ENCODE data around the gene SHC2. TPM values are rescaled to one million over a fixed set of nuclear protein-coding genes. Genes with fewer than 3 reads are reported as not detected.
A peak's percentile ranks its signal among the peaks of the same experiment; 100 is the strongest.

The SHC2 gene
- total and polyA plus RNA-seq, 2 of the 13 experiments (the other 11 are each of a cell fraction or from before 2014, with no cell fraction given), result 9.0 to 18.3 TPM

DNA sequence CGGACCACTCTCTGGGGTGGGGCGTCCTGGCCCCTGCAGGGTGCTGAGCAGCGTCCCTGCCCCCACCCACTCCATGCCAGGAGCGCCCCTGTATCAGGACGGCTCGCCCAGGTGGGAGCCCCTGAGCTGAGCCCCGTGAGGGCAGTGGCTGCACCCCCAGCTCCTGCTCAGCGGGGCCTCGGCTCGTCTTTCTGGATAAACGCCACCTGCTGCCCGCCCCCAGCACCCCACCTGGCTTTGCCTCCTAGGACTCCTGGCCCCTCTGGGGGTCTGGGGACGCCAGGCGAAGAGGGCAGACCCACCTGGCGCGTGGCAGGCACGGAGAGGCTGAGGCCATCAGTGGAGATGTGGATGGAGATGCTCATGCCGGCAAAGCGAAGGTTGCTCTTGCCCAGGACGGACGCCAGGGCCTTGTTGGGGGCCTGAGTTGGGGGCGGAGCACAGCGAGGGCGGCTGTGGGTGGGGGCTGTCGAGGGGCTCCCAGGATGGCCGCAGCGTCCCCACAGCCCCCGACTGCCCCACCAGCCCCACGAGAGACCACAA, 22.3 kb downstream of the SHC2 start:
- 90% methylated on average over 19 of the region's 29 CpGs for WGBS (ENCODE audit: low lambda C conversion rate)
- ATAC-seq (no peak), DNase-seq (ENCODE audit: low spot score) (no peak), FAIRE-seq (no peak)
- BruUV-seq (replicated peaks), result no TSS peak
- H3K4me1 ChIP-seq (ENCODE audit: insufficient read depth, low read length), result no peaks in the 10 kb centered on the region
- ChIA-PET POLR2A (no interaction called here), CTCF (ENCODE audit: low intra/inter-chr PET ratio, low total read pairs) (no interaction called here)
- no peak overlapping the region for H3K4me3 ChIP-seq (replicated peaks in 1 of 3; ENCODE audit: insufficient read depth in 1 of 3, low read depth in 2 of 3, low read length in 3 of 3)
- H3K27ac ChIP-seq (ENCODE audit: extremely low read length, insufficient read depth, low read length), result no peak overlapping the region
- intact Hi-C loops (cut with micrococcal nuclease; ENCODE audit: unreplicated experiment) (no loop called here), in situ Hi-C loops (cut with HindIII; ENCODE audit: extremely low pct_ligation_motif_present, low pct_unique_long_range_greater_than_20kb) (no loop called here)
- H3K36me3 ChIP-seq (replicated peaks in 1 of 2; ENCODE audit: control insufficient read depth in 1 of 2, insufficient read depth in 2 of 2, low read length in 2 of 2), result 0 out of 5 replicates have a peak, but pooled peaks cover 1 to 3% of the 10 kb centered on the region in 2 experiments
- no peaks in the 10 kb centered on the region for H4K20me1 ChIP-seq (ENCODE audit: insufficient read depth, low read length)
- no peaks in the 10 kb centered on the region for H3K27me3 ChIP-seq (ENCODE audit: control insufficient read depth in 1 of 2, insufficient read depth in 2 of 2, low read length in 2 of 2)
- H3K9ac ChIP-seq (ENCODE audit: insufficient read depth, low read depth, low read length), result no peak overlapping the region
- no peak for TF ChIP-seq ZNF224 (CRISPR knock-in tag; IDR thresholded peaks at IDR 0.05)
- peak; percentile 49 for TF ChIP-seq AGO2 (optimal IDR thresholded peaks at IDR 0.05; ENCODE audit: low read depth, low read length)
- H2AFZ ChIP-seq (ENCODE audit: low read length), result no peak overlapping the region
- peaks cover 5% of the 10 kb centered on the region; the same call in 1 of the 2 replicates for H3K9me3 ChIP-seq (ENCODE audit: low read length)
- no peak overlapping the region for H3K4me2 ChIP-seq (ENCODE audit: low read depth, low read length)
- no peaks in the 10 kb centered on the region for H3K79me2 ChIP-seq (ENCODE audit: insufficient read depth, low read length)

GRCh38 chr19:437041-437440, 23.8 kb downstream of the SHC2 start:
- intact Hi-C loops (cut with micrococcal nuclease; ENCODE audit: unreplicated experiment) (no loop called here), in situ Hi-C loops (cut with HindIII; ENCODE audit: extremely low pct_ligation_motif_present, low pct_unique_long_range_greater_than_20kb) (no loop called here)
- no peaks in the 10 kb centered on the region for H3K27me3 ChIP-seq (ENCODE audit: control insufficient read depth in 1 of 2, insufficient read depth in 2 of 2, low read length in 2 of 2)
- no peak overlapping the region for H2AFZ ChIP-seq (ENCODE audit: low read length)
- H3K36me3 ChIP-seq (replicated peaks in 1 of 2; ENCODE audit: control insufficient read depth in 1 of 2, insufficient read depth in 2 of 2, low read length in 2 of 2), result 0 out of 5 replicates have a peak, but pooled peaks cover 1 to 3% of the 10 kb centered on the region in 2 experiments
- H3K4me1 ChIP-seq (ENCODE audit: insufficient read depth, low read length), result no peaks in the 10 kb centered on the region
- H3K9ac ChIP-seq (ENCODE audit: insufficient read depth, low read depth, low read length), result no peak overlapping the region
- FAIRE-seq, result no peak
- no TSS peak for BruUV-seq (replicated peaks)
- 89% methylated on average over 22 of the region's 22 CpGs for WGBS (ENCODE audit: low lambda C conversion rate)
- no peak for DNase-seq (ENCODE audit: low spot score)
- H3K27ac ChIP-seq (ENCODE audit: extremely low read length, insufficient read depth, low read length), result no peak overlapping the region
- no peaks in the 10 kb centered on the region for H4K20me1 ChIP-seq (ENCODE audit: insufficient read depth, low read length)
- POLR2A ChIA-PET, result no interaction called here
- peaks cover 5% of the 10 kb centered on the region; the same call in 1 of the 2 replicates for H3K9me3 ChIP-seq (ENCODE audit: low read length)
- TF ChIP-seq ETV5 (CRISPR knock-in tag; IDR thresholded peaks at IDR 0.05; ENCODE audit: borderline replicate concordance) (no peak), HNRNPLL (IDR thresholded peaks at IDR 0.05; ENCODE audit: low read depth, low read length, poor library complexity, severe bottlenecking) (peak; percentile 53), POLR2A (IDR thresholded peaks at IDR 0.05; ENCODE audit: insufficient read depth in 1 of 2, low read depth in 2 of 2, low read length in 2 of 2) (peak in 1 of 2 experiments; percentile 18; a peak in 1 of 4 replicates)
- TF ChIP-seq, protein P1, sequence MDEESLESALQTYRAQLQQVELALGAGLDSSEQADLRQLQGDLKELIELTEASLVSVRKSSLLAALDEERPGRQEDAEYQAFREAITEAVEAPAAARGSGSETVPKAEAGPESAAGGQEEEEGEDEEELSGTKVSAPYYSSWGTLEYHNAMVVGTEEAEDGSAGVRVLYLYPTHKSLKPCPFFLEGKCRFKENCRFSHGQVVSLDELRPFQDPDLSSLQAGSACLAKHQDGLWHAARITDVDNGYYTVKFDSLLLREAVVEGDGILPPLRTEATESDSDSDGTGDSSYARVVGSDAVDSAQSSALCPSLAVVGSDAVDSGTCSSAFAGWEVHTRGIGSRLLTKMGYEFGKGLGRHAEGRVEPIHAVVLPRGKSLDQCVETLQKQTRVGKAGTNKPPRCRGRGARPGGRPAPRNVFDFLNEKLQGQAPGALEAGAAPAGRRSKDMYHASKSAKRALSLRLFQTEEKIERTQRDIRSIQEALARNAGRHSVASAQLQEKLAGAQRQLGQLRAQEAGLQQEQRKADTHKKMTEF (CRISPR knock-in tag; IDR thresholded peaks at IDR 0.05), result no peak
- no peaks in the 10 kb centered on the region for H3K79me2 ChIP-seq (ENCODE audit: insufficient read depth, low read length)
- H3K4me2 ChIP-seq (ENCODE audit: low read depth, low read length), result no peak overlapping the region
- no peak for ATAC-seq
- no peak overlapping the region for H3K4me3 ChIP-seq (replicated peaks in 1 of 3; ENCODE audit: insufficient read depth in 1 of 3, low read depth in 2 of 3, low read length in 3 of 3)
- CTCF ChIA-PET (ENCODE audit: low intra/inter-chr PET ratio, low total read pairs), result no interaction called here
